Cardiac muscle cell (in vitro differentiated cells and primary cell): ENCODE data around the gene SOCS4. TPM values are rescaled to one million over a fixed set of nuclear protein-coding genes. Genes with fewer than 3 reads are reported as not detected.

Source experiments
- DNase-seq, 2 donors: peaks; one replicate each; pipeline versions ENCODE4 v3.0.0 to v3.0.0-alpha.2; 2010 to 2017; ENCODE audit warnings: low read depth in 1 of 2, low spot score in 1 of 2
- H3K27ac ChIP-seq: fragments of 200-600 bp; sonication (generic); 2 replicates; pipeline ENCODE4 v1.5.1; 2016
- H3K27me3 ChIP-seq: fragments of 200-600 bp; sonication (generic); 2 replicates; pipeline ENCODE4 v1.6.0; 2016; ENCODE audit warnings: control low read depth
- H3K36me3 ChIP-seq: fragments of 200-600 bp; sonication (generic); 2 replicates; pipeline ENCODE4 v1.5.1; 2016; ENCODE audit warnings: control low read depth
- H3K4me1 ChIP-seq: fragments of 200-600 bp; sonication (generic); 2 replicates; pipeline ENCODE4 v1.8.1; 2017; ENCODE audit warnings: low read depth, mild to moderate bottlenecking, mixed run types
- H3K4me3 ChIP-seq: fragments of 200-600 bp; sonication (generic); 2 replicates; pipeline ENCODE4 v1.5.1; 2016; ENCODE audit warnings: mild to moderate bottlenecking
- H3K9me3 ChIP-seq: fragments of 200-600 bp; sonication (generic); 2 replicates; pipeline ENCODE4 v1.5.1; 2017; ENCODE audit warnings: low read depth, mild to moderate bottlenecking, control low read depth
- polyA plus RNA-seq: library from polyadenylated mRNA; unstranded; fragments of >200 nt; fragmentation: Nextera tagmentation; extraction: Ambion mirVana; gene quantifications from 2 replicates; pipeline ENCODE4 v1.2.1, GENCODE V29; 2016
- total RNA-seq: library from RNA; depleted of rRNA; stranded (reverse); fragments of >200 nt; gene quantifications from 2 replicates; pipeline ENCODE4 v1.2.3, GENCODE V29; 2016
- TF ChIP-seq, protein P1 (sequence below): IDR thresholded peaks from 2 replicates; pipeline ENCODE4 v1.5.1; 2012; ENCODE audit warnings: low read depth, mild to moderate bottlenecking, low read length

SOCS4 gene
- total and polyA plus RNA-seq, 2 experiments from 2014 or later = 6.5 to 8.5 TPM

DNA sequence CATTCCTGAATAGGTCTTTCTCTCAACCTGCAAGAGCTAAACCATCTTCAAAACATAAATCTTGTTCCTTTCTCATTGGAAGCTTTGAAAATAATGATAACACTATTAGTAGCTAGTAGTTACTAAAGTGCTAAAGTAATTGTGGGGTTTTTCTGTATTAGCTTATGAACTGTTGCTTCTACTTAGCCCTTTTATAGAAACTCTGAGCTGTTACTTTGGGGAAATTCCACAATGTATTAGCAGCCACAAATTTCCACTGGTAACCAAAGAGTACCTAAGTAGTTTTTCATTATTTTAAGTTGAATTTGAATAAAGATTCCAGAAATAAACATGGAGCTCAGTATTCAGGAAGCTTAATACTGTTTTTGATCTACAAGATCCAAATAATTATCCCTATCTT lies 18.1 kb downstream of the SOCS4 start:
- Histone ChIP-seq H3K27me3 (no peaks in the 10 kb centered on the region), H3K9me3 (no peaks in the 10 kb centered on the region), H3K27ac (no peak overlapping the region), H3K4me1 (no peaks in the 10 kb centered on the region), H3K36me3 (peaks cover 7% of the 10 kb centered on the region), H3K4me3 (no peak overlapping the region)
- DNase-seq = no peak
- TF ChIP-seq, protein P1, sequence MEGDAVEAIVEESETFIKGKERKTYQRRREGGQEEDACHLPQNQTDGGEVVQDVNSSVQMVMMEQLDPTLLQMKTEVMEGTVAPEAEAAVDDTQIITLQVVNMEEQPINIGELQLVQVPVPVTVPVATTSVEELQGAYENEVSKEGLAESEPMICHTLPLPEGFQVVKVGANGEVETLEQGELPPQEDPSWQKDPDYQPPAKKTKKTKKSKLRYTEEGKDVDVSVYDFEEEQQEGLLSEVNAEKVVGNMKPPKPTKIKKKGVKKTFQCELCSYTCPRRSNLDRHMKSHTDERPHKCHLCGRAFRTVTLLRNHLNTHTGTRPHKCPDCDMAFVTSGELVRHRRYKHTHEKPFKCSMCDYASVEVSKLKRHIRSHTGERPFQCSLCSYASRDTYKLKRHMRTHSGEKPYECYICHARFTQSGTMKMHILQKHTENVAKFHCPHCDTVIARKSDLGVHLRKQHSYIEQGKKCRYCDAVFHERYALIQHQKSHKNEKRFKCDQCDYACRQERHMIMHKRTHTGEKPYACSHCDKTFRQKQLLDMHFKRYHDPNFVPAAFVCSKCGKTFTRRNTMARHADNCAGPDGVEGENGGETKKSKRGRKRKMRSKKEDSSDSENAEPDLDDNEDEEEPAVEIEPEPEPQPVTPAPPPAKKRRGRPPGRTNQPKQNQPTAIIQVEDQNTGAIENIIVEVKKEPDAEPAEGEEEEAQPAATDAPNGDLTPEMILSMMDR = no peak

DNA sequence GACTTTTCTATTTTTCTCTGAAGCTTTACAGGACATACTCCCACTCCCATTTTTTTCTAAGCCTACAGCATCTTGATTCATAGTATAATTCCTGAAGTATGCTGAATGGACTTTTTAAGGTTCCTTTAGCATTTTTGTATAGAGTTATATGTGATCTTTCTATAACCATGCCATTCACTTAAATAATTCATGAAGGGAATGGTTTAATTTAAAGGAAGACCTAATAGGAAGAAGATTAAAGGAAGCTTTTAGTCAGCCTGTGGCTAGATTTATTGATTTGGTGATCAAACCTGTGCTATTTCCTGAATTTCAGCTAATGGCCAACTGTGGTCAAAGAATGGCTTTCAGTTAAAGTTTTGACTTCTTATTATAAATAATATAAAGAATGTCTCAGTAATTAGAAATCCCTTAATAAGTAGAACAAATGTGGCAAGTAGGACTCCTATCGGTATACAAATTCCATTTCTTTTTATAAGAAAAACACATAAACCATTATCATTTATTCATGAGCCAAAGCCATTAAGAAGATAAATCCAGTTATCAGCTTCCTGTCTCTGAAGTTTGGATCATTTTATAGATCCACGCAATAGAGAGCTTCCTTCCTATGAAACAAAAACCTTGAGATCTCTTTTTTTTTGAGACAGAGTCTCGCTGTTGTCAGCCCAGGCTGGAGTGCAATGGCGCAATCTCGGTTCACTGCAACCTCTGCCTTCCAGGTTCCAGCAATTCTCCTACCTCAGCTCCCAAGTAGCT lies 20.4 kb downstream of the SOCS4 start:
- H3K9me3 ChIP-seq = no peaks in the 10 kb centered on the region
- no peak overlapping the region for H3K4me3 ChIP-seq
- DNase-seq = no peak
- H3K27me3 ChIP-seq = no peaks in the 10 kb centered on the region
- TF ChIP-seq, protein P1 = no peak
- H3K4me1 ChIP-seq = peaks cover 4% of the 10 kb centered on the region
- no peak overlapping the region for H3K27ac ChIP-seq
- H3K36me3 ChIP-seq = peaks cover 7% of the 10 kb centered on the region

DNA sequence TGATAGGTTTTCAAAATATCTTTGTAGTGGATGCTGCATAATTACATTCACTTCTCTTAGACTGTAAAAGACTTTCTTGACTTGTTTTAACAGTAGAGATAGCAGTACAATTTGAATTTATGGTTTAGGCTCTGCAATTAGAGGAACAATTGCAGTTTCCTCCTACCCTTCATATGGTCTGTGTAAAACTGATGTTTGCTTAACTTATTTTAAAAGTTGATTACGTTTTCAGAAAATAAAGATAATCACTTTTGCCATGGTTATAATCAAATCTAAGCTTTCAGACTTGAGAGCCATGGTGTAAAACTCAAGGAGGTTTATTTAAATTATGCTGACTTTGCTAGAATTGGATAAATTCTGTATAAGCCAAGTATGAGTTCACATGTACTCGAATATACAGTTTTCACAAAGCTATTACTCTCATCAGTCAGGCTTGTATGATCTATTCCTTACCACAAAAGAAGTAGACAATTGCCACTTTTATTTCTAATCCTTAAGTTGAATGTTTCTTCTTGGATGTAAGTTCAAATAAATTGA lies 21.9 kb downstream of the SOCS4 start:
- Histone ChIP-seq H3K4me1 (peaks cover 15% of the 10 kb centered on the region), H3K4me3 (no peak overlapping the region), H3K27ac (no peak overlapping the region), H3K36me3 (no peaks in the 10 kb centered on the region), H3K27me3 (no peaks in the 10 kb centered on the region), H3K9me3 (no peaks in the 10 kb centered on the region)
- no peak for DNase-seq
- TF ChIP-seq, protein P1 = no peak

DNA sequence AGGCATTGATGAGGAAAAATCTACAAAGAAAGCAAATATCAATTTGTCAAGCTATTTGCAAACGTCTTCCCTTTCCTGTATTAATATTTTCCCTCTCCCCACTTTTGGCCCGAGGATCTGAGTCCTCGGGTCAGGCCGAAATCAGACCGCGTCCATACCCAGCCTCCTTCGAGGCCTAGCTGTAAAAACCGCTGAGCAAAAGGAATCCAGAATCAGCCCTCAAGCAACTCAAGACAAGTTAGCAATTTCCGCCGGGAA lies 24.1 kb downstream of the SOCS4 start:
- H3K27me3 ChIP-seq = no peaks in the 10 kb centered on the region
- DNase-seq = no peak
- H3K9me3 ChIP-seq = no peaks in the 10 kb centered on the region
- H3K4me1 ChIP-seq = peaks cover 15% of the 10 kb centered on the region
- peak overlapping the region; percentile 100 for H3K27ac ChIP-seq
- TF ChIP-seq, protein P1 = no peak
- H3K36me3 ChIP-seq = no peaks in the 10 kb centered on the region
- H3K4me3 ChIP-seq = peak overlapping the region; percentile 95

DNA sequence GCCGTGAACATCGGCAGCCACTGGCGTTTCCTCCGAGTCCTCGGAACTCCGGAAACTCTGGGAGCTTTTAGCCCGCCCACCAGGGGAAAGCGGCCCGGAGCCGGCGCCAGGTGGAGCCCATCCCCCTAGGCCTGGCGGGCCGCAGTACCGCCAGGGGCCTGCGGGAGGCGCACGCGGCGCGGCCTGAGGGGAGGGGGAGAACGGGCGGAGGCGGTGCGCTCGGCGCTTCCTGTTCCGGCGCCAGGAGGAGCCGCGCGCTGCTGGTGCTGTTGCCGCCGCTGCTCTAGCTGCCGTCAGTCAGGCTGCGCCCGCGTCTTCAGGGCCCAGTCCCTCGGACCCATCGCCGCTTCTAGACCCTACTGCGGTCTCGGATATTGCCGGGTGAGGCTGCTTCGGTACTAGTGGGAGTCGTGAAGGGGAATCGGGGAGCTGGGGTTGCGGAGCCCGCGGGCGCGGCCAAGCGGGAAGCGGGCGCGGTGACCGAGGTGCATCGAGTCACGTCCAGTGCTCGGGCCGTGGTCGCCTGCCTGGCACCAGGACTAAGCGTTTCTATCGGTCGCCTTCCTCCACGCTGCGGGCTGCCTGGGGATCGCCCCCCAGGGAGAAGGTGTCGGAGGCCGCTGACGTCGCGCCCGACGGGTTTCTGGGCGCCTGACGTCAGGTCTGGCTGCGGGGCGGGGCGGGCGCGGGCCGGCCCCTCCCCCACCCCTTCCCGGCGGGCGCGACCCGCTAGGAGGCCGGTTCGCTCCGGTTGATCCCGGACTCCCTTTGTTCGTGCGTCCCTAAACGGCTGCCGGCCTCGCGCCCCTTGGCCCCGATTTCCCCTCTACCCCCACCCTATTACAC lies 24.6 kb downstream of the SOCS4 start, which contains the start of gene MAPK1IP1L:
TSS of gene MAPK1IP1L (plus strand) at position 225 of the 846 bp plus-strand sequence. CDS start 10,037 bp downstream, outside the sequence.
- Histone ChIP-seq H3K36me3 (no peaks in the 10 kb centered on the region), H3K9me3 (no peaks in the 10 kb centered on the region), H3K4me3 (peak within 1 kb of the TSS; percentile 95), H3K27me3 (no peaks in the 10 kb centered on the region), H3K4me1 (peaks cover 15% of the 10 kb centered on the region), H3K27ac (peak within 1 kb of the TSS; percentile 100)
- TF ChIP-seq, protein P1 = peak; percentile 98
- DNase-seq = peak; percentile 95 to 96
